HG03575 (cell line): Measurements from ENCODE around the gene ENOPH1.

Experiments used
- ATAC-seq: cut with Tn5 transposase; IDR thresholded peaks from one replicate; pipeline ENCODE4 v1.9.1; 2021; ENCODE audit not compliant: unreplicated experiment, insufficient number of reproducible peaks, low FRiP score; ENCODE audit errors: extremely low read depth

The ENOPH1 gene

GRCh38 chr4:82495666-82496065 lies 65.3 kb downstream of the ENOPH1 start:
- ATAC-seq = no peak

DNA sequence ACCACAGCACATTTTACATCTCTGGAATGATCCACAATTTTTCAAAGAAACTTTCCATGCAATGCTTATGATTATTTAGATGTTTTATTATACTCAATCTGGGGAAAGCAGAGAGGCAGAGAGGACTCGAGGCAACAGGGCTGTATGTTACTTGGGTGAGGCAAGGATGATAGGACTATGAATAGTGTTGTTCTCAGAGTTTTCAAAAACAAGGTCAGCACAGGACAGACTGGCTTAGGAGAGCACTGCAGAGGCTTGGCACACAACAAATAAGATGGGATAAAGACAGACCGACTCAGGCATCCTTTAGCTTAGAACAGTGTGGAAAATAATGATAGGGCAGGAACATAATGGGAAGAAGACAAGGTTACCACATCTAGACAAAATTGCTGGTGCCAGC lies 66.0 kb downstream of the ENOPH1 start:
- no peak for ATAC-seq

- ATAC-seq = no peak
These were observed 69.5 kb downstream of the ENOPH1 start for GRCh38 chr4:82499738-82500434.

DNA sequence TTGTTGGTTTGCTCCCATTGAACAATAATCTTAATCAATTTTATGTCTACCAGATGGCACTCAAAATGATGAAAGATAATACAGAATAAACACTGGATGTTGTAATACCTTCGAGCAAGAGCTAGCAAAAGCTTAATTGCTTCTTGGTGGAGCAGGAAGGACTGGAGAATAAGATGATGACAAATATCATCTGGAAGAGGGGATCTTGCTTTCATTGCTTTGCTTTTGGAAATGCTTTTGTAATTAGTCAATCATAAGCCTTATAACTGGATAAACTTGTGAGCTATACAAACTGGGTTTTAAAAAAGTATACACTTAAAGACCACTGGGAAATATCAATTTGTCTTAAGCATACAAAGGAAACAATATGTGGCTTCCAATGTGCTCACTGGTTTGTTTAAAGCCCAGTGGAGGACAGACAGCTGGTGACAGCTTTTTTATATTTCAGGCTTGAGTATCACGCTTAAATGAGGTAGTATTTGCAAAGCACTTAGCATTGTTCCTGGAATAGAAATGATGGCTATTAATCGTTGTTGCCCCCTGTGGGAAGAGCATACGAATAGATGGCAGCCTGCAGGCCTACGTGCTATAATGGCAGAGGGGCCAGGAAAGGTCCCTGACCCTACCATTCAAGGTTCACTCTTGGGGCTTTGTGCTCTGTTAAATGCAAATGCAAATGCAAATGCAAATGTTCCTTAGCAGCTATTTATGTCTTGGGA lies 70.2 kb downstream of the ENOPH1 start:
- ATAC-seq = no peak

DNA sequence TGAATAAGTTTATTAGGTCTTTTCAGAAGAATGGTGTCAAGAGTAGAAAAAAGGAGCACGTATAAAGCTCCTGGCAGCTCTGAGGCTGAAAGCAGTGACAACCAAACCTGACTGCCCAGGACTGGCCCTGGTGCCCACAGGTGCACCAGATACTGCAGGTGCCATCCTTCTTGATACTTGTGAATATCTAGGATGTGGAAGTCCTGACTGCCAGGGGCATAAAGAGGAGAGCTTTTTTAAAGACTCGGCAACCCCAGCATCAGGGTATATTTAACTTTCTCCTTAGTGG lies 70.7 kb downstream of the ENOPH1 start:
- no peak for ATAC-seq

DNA sequence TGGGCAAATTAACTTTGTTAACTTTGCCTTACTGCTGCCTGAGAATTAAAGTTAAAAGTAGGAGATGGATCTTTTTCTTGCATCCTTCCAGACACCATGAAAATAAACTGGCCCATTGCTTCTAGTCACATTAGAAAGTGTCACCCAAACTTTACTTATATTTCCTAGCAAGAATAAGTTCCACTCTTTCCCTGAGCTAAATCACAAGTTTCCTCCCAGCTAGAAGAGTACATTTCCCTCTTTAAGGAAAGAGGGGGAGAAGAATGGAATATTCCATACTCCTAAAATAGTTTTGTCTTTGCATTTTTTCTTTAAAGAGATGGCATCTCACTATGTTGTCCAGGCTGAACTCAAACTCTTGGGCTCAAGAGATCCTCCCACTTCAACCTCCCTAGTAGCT lies 77.6 kb downstream of the ENOPH1 start:
- no peak for ATAC-seq

DNA sequence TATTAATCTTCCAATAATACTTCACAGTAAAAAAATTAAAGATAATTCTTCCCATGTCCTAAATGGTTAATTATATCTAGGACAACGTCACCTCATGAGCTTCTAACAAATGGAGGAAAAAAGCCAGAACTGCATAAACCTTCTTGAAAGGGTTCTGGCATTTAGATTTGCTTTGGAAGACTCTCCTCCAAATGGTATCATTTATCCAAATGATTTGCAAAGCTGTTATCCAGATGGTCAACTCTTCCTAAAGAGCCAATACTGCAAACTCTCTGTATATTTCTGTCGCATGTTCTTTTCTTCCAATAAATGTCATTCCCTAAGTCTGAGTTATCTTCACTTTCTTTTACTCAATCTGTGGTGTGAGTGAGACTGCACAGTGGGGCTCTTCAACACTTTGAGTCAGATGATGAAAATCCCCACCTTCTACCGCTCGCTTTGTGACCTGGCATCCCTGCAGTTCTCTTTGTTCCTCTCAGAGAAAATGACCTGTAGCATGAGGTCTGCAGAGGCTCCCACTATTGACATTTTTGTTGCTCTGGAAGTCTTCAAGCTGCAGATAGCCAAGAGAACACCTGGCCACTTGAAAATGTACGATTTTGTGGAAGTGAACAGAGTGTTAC lies 78.5 kb downstream of the ENOPH1 start:
- ATAC-seq = no peak

GRCh38 chr4:82510216-82510615 lies 79.8 kb downstream of the ENOPH1 start:
- no peak for ATAC-seq
